ENCODE measurements around the gene DCAKD. TPM values are rescaled to one million over a fixed set of nuclear protein-coding genes. Genes with fewer than 3 reads are reported as not detected.

Gene DCAKD
- total RNA-seq, 1 experiment from 2014 or later: 48.3 TPM

DNA sequence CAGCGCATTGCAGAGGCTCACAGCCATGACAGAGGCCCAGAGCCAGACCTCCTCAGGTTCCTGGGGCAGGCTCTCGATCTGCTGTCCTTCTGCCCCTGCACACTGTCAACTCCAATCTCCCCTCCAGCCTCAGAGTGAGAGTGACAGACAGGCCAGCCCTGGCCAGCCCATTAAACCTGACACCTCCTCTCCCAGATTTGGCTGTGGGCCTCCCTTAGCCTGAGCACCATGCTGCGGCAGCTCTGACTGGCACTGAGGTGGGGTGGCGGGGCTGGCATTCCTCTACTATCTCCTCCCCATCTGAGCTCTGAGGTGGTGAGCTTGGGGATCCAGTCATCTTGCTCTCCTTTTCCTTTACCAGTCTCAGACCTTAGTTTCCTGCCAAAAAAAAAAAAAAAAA is 67.9 kb downstream of the DCAKD start:
- H3K23me2 ChIP-seq (ENCODE audit: insufficient read length, low read depth, low read length, poor library complexity, severe bottlenecking): no peaks in the 10 kb centered on the region
- H3K9ac ChIP-seq (ENCODE audit: extremely low read depth, insufficient read length, low read length): no peak overlapping the region
- Mint-ChIP-seq H3K9me3 (peaks cover 2 to 3% of the 10 kb centered on the region in 2 experiments; a peak in 2 of 5 replicates), H3K27me3 (ENCODE audit: low read depth) (peaks cover 42% of the 10 kb centered on the region), H3K36me3 (ENCODE audit: insufficient read depth in 1 of 3, low read depth in 3 of 3) (no peaks in the 10 kb centered on the region; a peak in 1 of 7 replicates), H3K4me1 (peaks cover 12 to 25% of the 10 kb centered on the region in 2 experiments), H3K27ac (no peak overlapping the region), H3K4me3 (no peak overlapping the region)
- no peak overlapping the region for H4K91ac ChIP-seq (ENCODE audit: insufficient read length, low read depth, low read length)
- H3K23ac ChIP-seq (ENCODE audit: insufficient read length, low read depth, low read length): no peak overlapping the region
- H3K27me3 ChIP-seq (ENCODE audit: insufficient read depth, low read length): no peaks in the 10 kb centered on the region
- H2AFZ ChIP-seq (ENCODE audit: low read length): no peak overlapping the region
- H2BK15ac ChIP-seq (ENCODE audit: low read depth, low read length): no peak overlapping the region
- TF ChIP-seq, protein P1, sequence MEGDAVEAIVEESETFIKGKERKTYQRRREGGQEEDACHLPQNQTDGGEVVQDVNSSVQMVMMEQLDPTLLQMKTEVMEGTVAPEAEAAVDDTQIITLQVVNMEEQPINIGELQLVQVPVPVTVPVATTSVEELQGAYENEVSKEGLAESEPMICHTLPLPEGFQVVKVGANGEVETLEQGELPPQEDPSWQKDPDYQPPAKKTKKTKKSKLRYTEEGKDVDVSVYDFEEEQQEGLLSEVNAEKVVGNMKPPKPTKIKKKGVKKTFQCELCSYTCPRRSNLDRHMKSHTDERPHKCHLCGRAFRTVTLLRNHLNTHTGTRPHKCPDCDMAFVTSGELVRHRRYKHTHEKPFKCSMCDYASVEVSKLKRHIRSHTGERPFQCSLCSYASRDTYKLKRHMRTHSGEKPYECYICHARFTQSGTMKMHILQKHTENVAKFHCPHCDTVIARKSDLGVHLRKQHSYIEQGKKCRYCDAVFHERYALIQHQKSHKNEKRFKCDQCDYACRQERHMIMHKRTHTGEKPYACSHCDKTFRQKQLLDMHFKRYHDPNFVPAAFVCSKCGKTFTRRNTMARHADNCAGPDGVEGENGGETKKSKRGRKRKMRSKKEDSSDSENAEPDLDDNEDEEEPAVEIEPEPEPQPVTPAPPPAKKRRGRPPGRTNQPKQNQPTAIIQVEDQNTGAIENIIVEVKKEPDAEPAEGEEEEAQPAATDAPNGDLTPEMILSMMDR (conservative IDR thresholded peaks at IDR 0.05): no peak
- H3K9me3 ChIP-seq (ENCODE audit: control insufficient read depth, low read depth, low read length): no peaks in the 10 kb centered on the region
- no peak overlapping the region for H4K5ac ChIP-seq (ENCODE audit: insufficient read length, low read depth, low read length)
- no peak overlapping the region for H3K27ac ChIP-seq (ENCODE audit: insufficient read length, low read depth, low read length)
- H2BK5ac ChIP-seq (ENCODE audit: insufficient read length, low read length): no peak overlapping the region
- no peak overlapping the region for H2BK120ac ChIP-seq (ENCODE audit: low read depth, low read length, poor library complexity, severe bottlenecking)
- no peak overlapping the region for H3K14ac ChIP-seq (ENCODE audit: insufficient read depth, low read length)
- no peak overlapping the region for H2AK5ac ChIP-seq (ENCODE audit: insufficient read length, low read length)
- no peaks in the 10 kb centered on the region for H3K79me2 ChIP-seq (ENCODE audit: insufficient read depth, low read length)
- no peak overlapping the region for H2BK12ac ChIP-seq (ENCODE audit: insufficient read length, low read depth, low read length)
- H3K18ac ChIP-seq (ENCODE audit: insufficient read length, low read depth, low read length): no peak overlapping the region
- H3K4ac ChIP-seq (ENCODE audit: low read depth, low read length): no peak overlapping the region
- H4K20me1 ChIP-seq (ENCODE audit: control insufficient read depth, insufficient read depth, insufficient read length): no peaks in the 10 kb centered on the region
- no peak overlapping the region for H3K56ac ChIP-seq (ENCODE audit: insufficient read length, low read depth, low read length)
- H3K79me1 ChIP-seq (ENCODE audit: insufficient read depth, low read depth, low read length, poor library complexity, severe bottlenecking): no peaks in the 10 kb centered on the region
- DNase-seq: no peak
- H4K8ac ChIP-seq (replicated peaks; ENCODE audit: insufficient read length, low read depth, low read length): no peak overlapping the region
- no peak overlapping the region for H2BK20ac ChIP-seq (ENCODE audit: low read depth, low read length, poor library complexity, severe bottlenecking)
- H3K4me2 ChIP-seq (ENCODE audit: insufficient read depth, insufficient read length, low read length): no peak overlapping the region
- no peaks in the 10 kb centered on the region for H3K4me1 ChIP-seq (ENCODE audit: insufficient read depth, low read length)
- no peak overlapping the region for H3T11ph ChIP-seq (ENCODE audit: low read length)
- no CpG with 5 or more reads among the region's 4 CpGs for WGBS (ENCODE audit: extremely low coverage, insufficient read length, low lambda C conversion rate)

Measured in H9 (cell line).